ENCODE data around the gene NTRK3. TPM values are rescaled to one million over a fixed set of nuclear protein-coding genes. Genes with fewer than 3 reads are reported as not detected.
"Not testable (repeated sequence)": the region's sequence is repeated elsewhere in the genome, so short reads cannot be mapped to it uniquely, and the experiment has no call there.

NTRK3 gene
- total RNA-seq, 4 donors from 2014 or later, result 0.94 to 3.2 (median 1.8) TPM

GRCh38 chr15:88073391-88073691, 183.2 kb downstream of the NTRK3 start:
- no peak for TF ChIP-seq POLR2A (IDR thresholded peaks at IDR 0.05)
- TF ChIP-seq, protein P1, sequence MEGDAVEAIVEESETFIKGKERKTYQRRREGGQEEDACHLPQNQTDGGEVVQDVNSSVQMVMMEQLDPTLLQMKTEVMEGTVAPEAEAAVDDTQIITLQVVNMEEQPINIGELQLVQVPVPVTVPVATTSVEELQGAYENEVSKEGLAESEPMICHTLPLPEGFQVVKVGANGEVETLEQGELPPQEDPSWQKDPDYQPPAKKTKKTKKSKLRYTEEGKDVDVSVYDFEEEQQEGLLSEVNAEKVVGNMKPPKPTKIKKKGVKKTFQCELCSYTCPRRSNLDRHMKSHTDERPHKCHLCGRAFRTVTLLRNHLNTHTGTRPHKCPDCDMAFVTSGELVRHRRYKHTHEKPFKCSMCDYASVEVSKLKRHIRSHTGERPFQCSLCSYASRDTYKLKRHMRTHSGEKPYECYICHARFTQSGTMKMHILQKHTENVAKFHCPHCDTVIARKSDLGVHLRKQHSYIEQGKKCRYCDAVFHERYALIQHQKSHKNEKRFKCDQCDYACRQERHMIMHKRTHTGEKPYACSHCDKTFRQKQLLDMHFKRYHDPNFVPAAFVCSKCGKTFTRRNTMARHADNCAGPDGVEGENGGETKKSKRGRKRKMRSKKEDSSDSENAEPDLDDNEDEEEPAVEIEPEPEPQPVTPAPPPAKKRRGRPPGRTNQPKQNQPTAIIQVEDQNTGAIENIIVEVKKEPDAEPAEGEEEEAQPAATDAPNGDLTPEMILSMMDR (IDR thresholded peaks at IDR 0.05), result no peak
- no peak overlapping the region for H3K4me3 ChIP-seq (replicated peaks in 1 of 3)
- no peak overlapping the region for H3K27ac ChIP-seq
- no peak for DNase-seq
- H3K36me3 ChIP-seq, result no peaks in the 10 kb centered on the region
- 61 to 74% methylated on average over 2 of the region's 2 CpGs for WGBS, 2 donors
- no peaks in the 10 kb centered on the region for H3K4me1 ChIP-seq
- no peaks in the 10 kb centered on the region for H3K9me3 ChIP-seq
- intact Hi-C loops (cut with DNase I), result no loop called here
- H3K27me3 ChIP-seq, result no peaks in the 10 kb centered on the region

DNA sequence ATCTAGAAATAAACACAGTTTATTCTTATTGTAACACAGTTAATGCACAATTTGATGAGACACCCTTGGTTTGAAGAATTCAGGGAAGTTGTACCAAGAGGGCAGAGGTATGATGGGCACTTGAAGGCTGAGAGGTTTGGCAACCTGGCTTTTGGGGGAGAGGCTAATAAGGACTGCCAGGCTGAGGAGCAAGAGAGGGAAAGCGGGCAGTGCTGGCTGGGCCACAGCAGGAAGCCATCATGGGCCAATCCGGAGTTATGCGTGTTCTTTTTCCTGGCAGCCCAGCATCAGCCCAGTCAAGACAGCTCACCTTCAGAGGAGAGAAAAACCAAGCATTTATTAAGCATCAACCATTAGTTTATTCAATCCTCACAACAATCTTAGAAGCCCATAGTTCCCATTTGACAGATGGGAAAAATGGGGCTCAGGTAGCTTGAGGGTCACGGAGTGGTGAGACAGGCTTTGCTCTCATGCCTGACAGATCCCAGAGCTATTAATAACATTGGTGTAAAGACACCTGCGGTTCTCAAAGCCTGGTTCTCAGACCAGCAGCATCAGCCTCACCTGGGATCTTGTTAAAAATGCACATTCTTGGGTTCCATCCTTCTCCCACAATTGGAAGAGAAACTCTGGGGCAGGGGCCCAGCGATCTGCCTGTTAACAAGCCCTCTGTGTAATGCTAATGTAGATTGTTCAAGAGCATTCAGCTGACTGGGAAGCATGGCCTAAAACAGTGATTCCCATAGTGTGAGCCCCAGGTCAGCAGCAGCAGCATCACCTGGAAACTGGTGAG, 183.7 kb downstream of the NTRK3 start:
- no peaks in the 10 kb centered on the region for H3K4me1 ChIP-seq
- no peak for DNase-seq
- no peaks in the 10 kb centered on the region for H3K36me3 ChIP-seq
- no peak for TF ChIP-seq POLR2A (IDR thresholded peaks at IDR 0.05)
- TF ChIP-seq, protein P1 (IDR thresholded peaks at IDR 0.05), result no peak
- H3K4me3 ChIP-seq (replicated peaks in 1 of 3), result no peak overlapping the region
- no peaks in the 10 kb centered on the region for H3K27me3 ChIP-seq
- intact Hi-C loops (cut with DNase I), result no loop called here
- H3K9me3 ChIP-seq, result no peaks in the 10 kb centered on the region
- H3K27ac ChIP-seq, result no peak overlapping the region
- WGBS, 2 donors, result 69 to 72% methylated on average over 6 of the region's 6 CpGs

DNA sequence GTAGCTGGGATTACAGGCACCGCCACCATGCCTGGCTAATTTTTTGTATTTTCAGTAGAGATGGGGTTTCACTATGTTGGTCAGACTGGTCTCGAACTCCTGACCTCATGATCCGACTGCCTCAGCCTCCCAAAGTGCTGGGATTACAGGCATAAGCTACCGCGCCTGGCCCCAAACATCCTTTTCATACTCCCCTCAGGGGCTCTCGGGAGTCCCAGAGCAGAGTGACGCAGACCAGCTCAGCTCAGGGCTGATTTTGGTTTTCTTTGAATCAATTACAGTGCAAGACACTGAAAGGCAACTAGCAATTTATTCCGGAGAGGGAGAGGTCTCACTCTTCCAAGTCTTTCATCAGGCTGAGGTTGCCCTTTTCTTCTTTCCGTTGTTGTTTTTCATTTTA, 184.4 kb downstream of the NTRK3 start:
- intact Hi-C loops (cut with DNase I); DNase-seq: not testable (repeated sequence)
- 80 to 86% methylated on average over 9 of the region's 9 CpGs for WGBS, 2 donors

DNA sequence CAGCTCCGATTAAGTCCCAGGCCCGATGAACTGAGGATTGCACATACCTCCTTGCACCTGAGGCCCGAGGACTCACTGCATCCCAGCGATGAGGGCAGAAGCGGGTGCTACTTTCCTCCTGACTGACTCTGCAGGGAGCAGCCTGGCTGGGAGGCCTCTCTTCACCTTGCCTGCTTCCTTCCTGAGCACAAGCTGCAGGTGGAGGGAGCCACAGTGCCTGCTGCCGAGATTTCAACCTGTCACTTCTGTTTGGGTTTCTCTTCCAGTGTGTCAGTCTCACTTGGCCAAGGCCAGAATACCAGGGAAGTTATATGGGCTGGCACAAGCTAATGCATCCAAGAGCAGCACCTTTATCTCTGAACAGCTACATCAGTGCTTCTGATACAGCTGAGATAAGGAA, 185.4 kb downstream of the NTRK3 start:
- no peaks in the 10 kb centered on the region for H3K36me3 ChIP-seq
- no peak for DNase-seq
- no peaks in the 10 kb centered on the region for H3K9me3 ChIP-seq
- WGBS, 2 donors, result 70 to 81% methylated on average over 6 of the region's 6 CpGs
- no peaks in the 10 kb centered on the region for H3K27me3 ChIP-seq
- TF ChIP-seq, protein P1 (IDR thresholded peaks at IDR 0.05), result no peak
- no peak for TF ChIP-seq POLR2A (IDR thresholded peaks at IDR 0.05)
- intact Hi-C loops (cut with DNase I), result no loop called here
- H3K27ac ChIP-seq, result no peak overlapping the region
- H3K4me1 ChIP-seq, result no peaks in the 10 kb centered on the region
- H3K4me3 ChIP-seq (replicated peaks in 1 of 3), result no peak overlapping the region

More for the DNA sequence above, 184.4 kb downstream of the NTRK3 start:
- H3K4me3 ChIP-seq (replicated peaks in 1 of 3); H3K9me3 ChIP-seq; H3K27me3 ChIP-seq; H3K27ac ChIP-seq; H3K36me3 ChIP-seq; H3K4me1 ChIP-seq: not testable (repeated sequence)

DNA sequence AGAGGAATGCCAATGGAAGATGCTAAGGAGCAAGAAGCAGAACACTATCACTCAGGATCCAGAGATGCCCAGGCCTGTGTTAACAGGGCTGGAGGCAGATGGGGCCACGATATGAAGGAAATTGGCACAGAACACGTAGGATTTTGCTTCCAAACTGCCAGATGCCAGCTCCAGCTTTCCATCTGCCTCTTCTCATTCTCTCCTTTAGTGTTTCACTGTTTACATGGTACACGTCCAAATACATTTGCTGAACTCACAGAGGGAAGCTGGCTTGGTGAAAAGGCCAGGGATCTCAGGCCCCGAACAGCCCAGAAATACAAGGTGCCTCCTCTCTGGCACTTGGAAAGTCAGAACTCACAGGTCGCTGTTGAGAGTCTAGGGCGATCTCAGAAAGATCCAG, 187.0 kb downstream of the NTRK3 start:
- H3K27me3 ChIP-seq, result no peaks in the 10 kb centered on the region
- H3K4me3 ChIP-seq (replicated peaks in 1 of 3), result no peak overlapping the region
- H3K27ac ChIP-seq, result no peak overlapping the region
- H3K4me1 ChIP-seq, result no peaks in the 10 kb centered on the region
- no peaks in the 10 kb centered on the region for H3K9me3 ChIP-seq
- intact Hi-C loops (cut with DNase I), result no loop called here
- no peak for TF ChIP-seq POLR2A (IDR thresholded peaks at IDR 0.05)
- TF ChIP-seq, protein P1 (IDR thresholded peaks at IDR 0.05), result no peak
- H3K36me3 ChIP-seq, result no peaks in the 10 kb centered on the region
- no peak for DNase-seq
- WGBS, 2 donors, result 81 to 89% methylated on average over 6 of the region's 6 CpGs

Measured in thyroid gland (tissue), 4 donors.